Posterior vena cava (tissue), 2 donors: Measurements from ENCODE around the gene KLRK1. TPM values are rescaled to one million over a fixed set of nuclear protein-coding genes. Genes with fewer than 3 reads are reported as not detected.
"Not testable (repeated sequence)": the region's sequence is repeated elsewhere in the genome, so short reads cannot be mapped to it uniquely, and the experiment has no call there.

ENCODE experiments used
- DNase-seq: peaks from one replicate; pipeline ENCODE4 v3.0.0-alpha.2; 2020; ENCODE audit warnings: low spot score
- intact Hi-C, 2 donors: fragments of 100-400 bp; cut with DNase I; formaldehyde crosslinking; loops; one replicate each; pipeline versions ENCODE4 v1.14.1 to v1.14.2; 2022 to 2023
- long read RNA-seq, 2 donors: library from polyadenylated mRNA; unstranded; transcript quantifications; one replicate each; pipeline ENCODE4 v2.0.0, GENCODE V29; 2020 to 2021
- total RNA-seq, 2 donors: library from RNA; stranded (reverse); fragmentation: NEBNext Ultra II Directional; extraction: Animal tissue kit (Norgen Biotek cat#: 25700); gene quantifications; one replicate each; pipeline ENCODE4 v1.2.1, GENCODE V29; 2021
- donor health status: DM: yes; HTN: yes; CAD: no.
- donor health status: DM: yes; HTN: yes; CAD: no.

The KLRK1 gene
- total RNA-seq: 1 to 10 TPM; 1.4 to 1.9 TPM
- long read RNA-seq, donor 1: 0 reads
- long read RNA-seq, donor 2, partial matches to known transcripts: 1 of 1 reads
- long read RNA-seq, donor 2, other reads (novel, unspliced or antisense): 0 of 1 reads

DNA sequence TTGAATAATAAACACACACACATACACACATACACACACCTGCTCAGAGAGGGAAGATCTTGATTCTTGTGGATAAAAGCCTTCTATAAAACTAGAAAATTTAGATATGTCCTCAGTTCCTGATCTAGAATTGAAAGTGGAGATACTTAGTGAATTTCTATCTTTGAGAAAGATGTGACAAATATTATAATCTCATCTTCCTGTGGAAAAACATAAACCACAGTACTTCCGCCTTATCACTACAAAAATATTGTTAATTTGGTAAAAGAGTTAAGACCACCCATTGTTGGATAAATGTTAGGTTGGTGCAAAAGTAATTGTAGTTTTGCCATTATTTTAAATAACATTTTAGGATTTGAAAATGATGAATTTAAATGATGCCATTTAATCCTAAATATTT, at the start of gene KLRK1:
KLRK1 (minus strand) TSS at position 138 of the 400 bp plus-strand sequence. CDS start 1,231 bp downstream, outside the sequence.
- no peak for DNase-seq
- intact Hi-C loops: no loop called here

DNA sequence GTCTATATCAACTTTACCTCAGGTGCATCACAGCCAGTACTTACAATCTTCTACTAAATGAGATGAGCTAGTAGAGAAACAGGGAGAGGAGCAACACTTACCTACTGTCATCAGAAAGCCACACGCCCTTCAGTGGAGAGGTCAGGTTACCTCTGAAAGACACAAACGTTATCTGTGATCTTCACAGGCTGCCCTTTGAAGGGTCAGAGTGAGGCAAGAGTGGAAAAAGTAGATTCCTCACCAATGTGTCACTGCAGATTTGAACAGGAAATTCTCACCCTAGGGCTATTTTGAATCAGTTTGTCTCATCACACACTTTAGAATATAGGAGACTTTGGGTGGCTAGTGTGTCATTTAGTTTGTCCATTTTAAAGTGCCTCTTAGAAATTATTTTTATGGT, 47.8 kb upstream of the KLRK1 start:
- DNase-seq, intact Hi-C loops: not testable (repeated sequence)

DNA sequence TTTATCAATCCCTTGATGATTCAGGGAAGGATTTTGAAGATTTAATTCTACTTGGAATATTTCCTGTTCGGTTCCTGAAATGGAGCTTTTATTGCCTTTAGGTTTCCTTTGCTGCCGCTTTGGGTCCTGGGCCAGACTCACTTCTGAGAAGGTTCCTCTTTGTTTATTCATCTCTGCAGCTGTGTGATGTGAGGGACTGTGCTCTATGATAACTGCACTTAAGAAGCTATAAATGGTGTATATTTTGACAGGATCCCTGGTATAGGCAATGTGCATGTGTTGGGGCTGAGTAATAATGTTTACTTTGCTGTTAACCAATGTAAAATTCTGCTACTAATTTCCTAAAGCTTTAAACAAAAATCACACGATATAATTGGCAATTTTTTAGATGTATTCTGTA, 46.0 kb upstream of the KLRK1 start, which contains the start of gene KLRC2:
KLRC2 (minus strand) TSS at position 195 of the 400 bp plus-strand sequence; CDS start at position 171, 24 bp downstream.
- intact Hi-C loops: not testable (repeated sequence)

DNA sequence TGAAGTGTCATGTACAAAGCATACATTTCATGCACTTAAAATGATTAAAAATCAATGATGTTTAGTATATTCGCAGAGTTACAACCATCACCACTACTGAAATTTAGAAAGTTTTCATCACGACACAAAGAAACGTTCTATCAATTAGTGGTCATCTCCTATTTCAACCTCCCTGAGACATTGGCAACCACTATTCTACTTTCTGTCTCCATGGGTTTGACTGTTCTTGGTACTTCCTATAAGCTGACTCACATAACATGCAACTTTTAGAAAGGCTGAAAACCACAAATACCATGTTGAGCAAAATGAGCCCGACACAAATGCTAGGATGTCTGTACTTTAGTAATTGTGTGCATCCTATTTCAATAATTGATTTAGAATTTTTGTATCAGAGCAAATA, 40.8 kb upstream of the KLRK1 start:
- DNase-seq, intact Hi-C loops: not testable (repeated sequence)

More for the DNA sequence above, 46.0 kb upstream of the KLRK1 start, which contains the start of gene KLRC2:
- not testable (repeated sequence) for DNase-seq

DNA sequence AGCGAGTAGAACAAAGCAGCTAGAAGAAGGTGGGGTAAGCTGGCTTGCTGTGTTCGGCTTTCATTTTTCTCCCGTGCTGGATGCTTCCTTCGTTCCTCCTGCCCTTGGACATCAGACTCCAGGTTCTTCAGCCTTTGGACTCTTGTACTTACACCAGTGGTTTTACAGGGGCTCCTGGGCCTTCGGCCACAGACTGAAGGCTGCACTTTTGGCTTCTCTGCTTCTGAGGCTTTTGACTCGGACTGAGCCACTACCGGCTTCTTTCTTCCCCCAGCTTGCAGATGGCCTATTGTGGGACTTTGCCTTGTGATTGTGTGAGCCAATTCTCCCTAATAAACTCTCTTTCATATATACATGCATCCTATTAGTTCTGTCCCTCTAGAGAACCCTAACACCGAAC, 36.1 kb upstream of the KLRK1 start:
- intact Hi-C loops: not testable (repeated sequence)
- DNase-seq: peak; percentile 10

DNA sequence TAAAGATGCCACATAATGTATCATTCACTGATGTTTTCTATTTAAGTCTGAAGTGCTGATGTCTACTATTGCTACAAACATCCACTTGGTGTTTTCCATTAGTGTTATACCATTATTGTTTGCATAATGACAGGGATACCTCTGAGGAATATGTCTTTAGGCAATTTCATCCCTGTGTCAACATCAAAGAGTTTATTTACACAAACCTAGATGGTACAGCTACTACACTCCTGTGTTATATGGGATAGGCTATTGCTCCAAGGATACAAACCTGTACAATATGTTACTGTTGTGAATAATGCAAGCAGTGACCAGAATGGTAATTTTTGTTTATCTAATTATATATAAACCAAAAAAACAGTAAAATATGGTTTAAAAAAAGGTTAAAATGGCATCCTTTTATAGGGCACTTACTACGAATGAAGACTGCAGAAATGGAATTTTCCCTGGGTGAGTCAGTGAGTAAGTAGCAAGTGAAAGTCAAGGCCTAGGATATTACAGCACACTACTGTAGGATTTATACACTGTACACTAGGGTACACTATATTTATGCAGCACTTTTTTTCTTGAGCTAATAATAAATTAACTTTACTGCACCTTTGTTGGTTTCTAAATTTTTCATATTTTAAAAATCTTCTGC, 34.5 kb upstream of the KLRK1 start:
- DNase-seq, intact Hi-C loops: not testable (repeated sequence)

DNA sequence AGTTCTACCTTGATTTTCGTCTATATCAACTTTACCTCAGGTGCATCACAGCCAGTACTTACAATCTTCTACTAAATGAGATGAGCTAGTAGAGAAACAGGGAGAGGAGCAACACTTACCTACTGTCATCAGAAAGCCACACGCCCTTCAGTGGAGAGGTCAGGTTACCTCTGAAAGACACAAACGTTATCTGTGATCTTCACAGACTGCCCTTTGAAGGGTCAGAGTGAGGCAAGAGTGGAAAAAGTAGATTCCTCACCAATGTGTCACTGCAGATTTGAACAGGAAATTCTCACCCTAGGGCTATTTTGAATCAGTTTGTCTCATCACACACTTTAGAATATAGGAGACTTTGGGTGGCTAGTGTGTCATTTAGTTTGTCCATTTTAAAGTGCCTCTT, 32.3 kb upstream of the KLRK1 start:
- intact Hi-C loops, DNase-seq: not testable (repeated sequence)

DNA sequence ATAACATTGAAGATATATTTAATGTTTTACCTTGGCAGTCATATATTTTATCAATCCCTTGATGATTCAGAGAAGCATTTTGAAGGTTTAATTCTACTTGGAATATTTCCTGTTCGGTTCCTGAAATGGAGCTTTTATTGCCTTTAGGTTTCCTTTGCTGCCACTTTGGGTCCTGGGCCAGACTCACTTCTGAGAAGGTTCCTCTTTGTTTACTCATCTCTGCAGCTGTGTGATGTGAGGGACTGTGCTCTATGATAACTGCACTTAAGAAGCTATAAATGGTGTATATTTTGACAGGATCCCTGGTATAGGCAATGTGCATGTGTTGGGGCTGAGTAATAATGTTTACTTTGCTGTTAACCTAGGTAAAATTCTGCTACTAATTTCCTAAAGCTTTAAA, 30.5 kb upstream of the KLRK1 start, which contains the start of gene KLRC3:
KLRC3 (minus strand) TSS at position 262 of the 400 bp plus-strand sequence; CDS start at position 217, 45 bp downstream.
- DNase-seq, intact Hi-C loops: not testable (repeated sequence)

DNA sequence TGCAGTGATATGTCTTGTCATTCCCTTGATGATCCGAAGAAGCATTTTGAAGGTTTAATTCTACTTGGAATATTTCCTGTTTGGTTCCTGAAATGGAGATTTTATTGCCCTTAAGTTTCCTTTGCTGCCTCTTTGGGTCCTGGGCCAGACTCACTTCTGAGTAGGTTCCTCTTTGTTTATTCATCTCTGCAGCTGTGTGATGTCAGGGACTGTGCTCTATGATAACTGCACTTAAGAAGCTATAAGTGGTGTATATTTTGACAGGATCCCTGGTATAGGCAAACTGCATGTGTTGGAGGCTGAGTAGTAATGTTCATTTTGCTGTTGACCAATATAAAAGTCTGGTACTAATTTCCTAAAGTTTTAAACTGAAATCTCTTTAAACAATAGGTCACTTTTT, 19.6 kb upstream of the KLRK1 start, which contains the start of gene KLRC4:
KLRC4 (minus strand) TSS at position 366 of the 400 bp plus-strand sequence; CDS start at position 184, 182 bp downstream.
- intact Hi-C loops: no loop called here
- no peak for DNase-seq

DNA sequence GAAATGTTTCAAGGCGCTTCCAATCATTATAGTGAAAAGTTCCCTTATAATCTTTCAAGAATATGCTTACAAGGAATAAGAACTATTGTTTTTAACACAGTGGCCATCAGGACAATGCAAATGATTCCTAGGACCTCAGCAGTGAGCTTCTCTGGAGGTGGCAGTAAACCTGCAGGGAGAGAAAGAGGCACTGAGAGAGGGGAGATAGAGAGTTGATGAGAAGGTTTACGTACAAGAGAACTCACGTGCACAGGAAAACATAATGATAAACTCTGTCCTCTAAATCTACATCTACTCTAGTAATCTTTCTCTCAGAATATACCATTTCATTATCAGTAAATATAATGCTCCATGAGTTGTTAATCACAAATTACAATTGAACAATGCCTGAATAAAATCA, 19.0 kb upstream of the KLRK1 start:
- DNase-seq: no peak
- intact Hi-C loops: no loop called here

GRCh38 chr12:10406725-10407124, 16.9 kb upstream of the KLRK1 start:
- intact Hi-C loops: no loop called here
- no peak for DNase-seq

GRCh38 chr12:10405294-10405693, 15.5 kb upstream of the KLRK1 start:
- no peak for DNase-seq
- intact Hi-C loops: no loop called here

- no peak for DNase-seq
- intact Hi-C loops: no loop called here
Measured at GRCh38 chr12:10404798-10405197, 15.0 kb upstream of the KLRK1 start.

DNA sequence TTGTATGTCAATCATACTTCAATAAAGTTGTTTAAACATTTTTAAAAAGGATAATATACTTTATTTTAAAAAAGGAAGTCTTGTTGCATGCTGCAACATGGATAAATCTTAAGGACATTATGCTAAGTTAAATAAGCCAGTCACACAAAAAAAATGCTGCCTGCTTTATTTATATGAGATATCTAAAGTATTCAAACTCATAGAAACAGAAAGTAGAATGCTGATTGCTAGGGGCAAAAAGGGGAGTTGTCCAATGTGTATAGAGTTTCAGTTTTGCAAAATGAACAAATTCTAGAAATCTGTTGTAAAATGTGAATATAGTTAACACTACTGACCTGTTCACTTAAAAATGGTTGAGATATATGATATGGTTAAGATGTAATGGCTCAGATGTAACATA, 11.0 kb upstream of the KLRK1 start:
- DNase-seq: no peak
- intact Hi-C loops: no loop called here

GRCh38 chr12:10398168-10398567, 8.3 kb upstream of the KLRK1 start:
- DNase-seq: no peak
- intact Hi-C loops: no loop called here

- no peak for DNase-seq
- intact Hi-C loops: no loop called here
Measured at GRCh38 chr12:10397296-10397695, 7.5 kb upstream of the KLRK1 start.

DNA sequence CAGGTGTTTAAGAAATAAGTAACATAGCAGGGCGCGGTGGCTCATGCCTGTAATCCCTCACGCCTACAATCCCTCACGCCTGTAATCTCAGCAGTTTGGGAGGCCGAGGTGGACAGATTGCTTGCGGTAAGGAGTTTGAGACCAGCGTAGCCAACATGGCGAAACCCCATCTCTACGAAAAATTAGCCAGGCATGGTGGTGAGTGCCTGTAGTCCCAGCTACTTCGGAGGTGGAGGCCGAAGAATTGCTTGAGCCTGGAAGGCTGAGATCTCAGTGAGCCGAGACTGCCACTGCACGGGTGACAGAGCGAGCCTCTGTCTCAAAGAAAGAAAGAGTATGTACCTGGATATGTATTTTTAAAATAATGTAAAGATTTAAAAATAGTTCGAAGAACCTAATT, 6.3 kb upstream of the KLRK1 start:
- DNase-seq, intact Hi-C loops: not testable (repeated sequence)

DNA sequence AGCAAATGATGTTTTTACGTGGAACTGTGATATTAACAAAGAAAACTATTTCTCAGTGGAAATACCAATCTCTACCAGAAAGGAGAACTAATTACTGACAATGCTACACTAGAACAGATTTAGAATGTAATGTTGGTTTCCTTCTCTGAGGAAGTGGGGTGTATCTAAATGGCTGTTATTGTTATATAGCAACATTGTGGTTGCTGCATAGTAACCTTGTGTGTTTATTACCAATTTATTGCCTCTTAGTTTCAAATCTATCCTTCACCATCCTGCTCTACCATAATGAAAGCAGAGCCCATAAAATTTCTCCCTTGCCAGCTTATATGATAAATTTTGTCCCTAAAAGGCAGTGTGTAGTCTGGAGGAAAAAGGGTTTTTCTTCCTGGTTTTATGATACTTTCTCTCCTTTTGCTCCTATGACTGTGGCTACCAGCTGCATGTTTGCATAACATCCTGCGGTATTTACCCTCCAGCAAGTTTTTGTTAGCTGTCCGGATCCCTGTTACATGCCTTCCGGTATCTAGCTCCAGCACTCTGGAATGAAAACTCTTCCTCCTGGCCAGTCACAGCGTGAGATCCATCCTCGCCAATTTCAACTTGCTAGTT, 5.7 kb upstream of the KLRK1 start:
- intact Hi-C loops: no loop called here
- no peak for DNase-seq

- intact Hi-C loops: not testable (repeated sequence)
Measured at GRCh38 chr12:10394531-10395152, 4.8 kb upstream of the KLRK1 start.

DNA sequence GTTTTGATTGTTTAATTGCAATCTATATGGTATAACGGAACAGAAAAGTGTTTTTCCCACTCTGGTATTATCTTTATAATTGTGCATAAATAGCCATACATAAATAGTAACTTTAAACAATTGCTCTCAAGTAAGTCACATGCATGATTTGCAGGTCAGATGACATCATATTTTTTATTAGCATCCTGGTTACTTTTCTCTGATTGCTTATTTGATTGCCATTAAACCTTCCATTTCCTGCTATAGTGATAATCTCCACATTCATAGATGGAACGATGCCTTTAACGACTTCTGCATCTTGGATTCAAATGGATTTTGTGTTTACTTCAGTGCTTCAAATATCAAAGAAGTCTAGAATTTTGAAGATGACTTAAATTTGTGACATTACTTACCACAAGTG, 3.5 kb upstream of the KLRK1 start:
- intact Hi-C loops: no loop called here

More at GRCh38 chr12:10394531-10395152, 4.8 kb upstream of the KLRK1 start:
- not testable (repeated sequence) for DNase-seq

More for the DNA sequence above, 3.5 kb upstream of the KLRK1 start:
- DNase-seq: no peak
